B cell (primary cell): ENCODE results near the gene CCR3. TPM values are rescaled to one million over a fixed set of nuclear protein-coding genes. Genes with fewer than 3 reads are reported as not detected.

ENCODE experiments used
- ATAC-seq: fragments of 200-7000 bp; cut with Tn5 transposase; one replicate; pipeline ENCODE4 v1.10.0; 2021; ENCODE audit warnings: low read depth, mild to moderate bottlenecking, moderate number of reproducible peaks, moderate library complexity
- CTCF ChIA-PET: fragments of 350-600 bp; sonication (Branson Sonifier 250); formaldehyde crosslinking; loops from one replicate; lab custom pipeline; 2021; ENCODE audit warnings: antibody characterized with exemption, inconsistent platforms; lab: Charles Lee
- POLR2A ChIA-PET: fragments of 350-600 bp; sonication (Branson Sonifier 250); formaldehyde crosslinking; loops from one replicate; lab custom pipeline; 2021; ENCODE audit warnings: antibody characterized with exemption; lab: Charles Lee
- DNase-seq: peaks from one replicate; pipeline ENCODE4 v3.0.0; 2013
- H2AFZ ChIP-seq: 2 replicates; pipeline ENCODE4 v1.6.1; 2012; ENCODE audit warnings: mild to moderate bottlenecking, low read depth, low read length; ENCODE audit not compliant: insufficient read depth, poor library complexity, severe bottlenecking
- H3K27ac ChIP-seq, 2 donors: 1 replicate in 1 of 2; 2 replicates in 1 of 2; pipeline ENCODE4 v1.5.1; 2012 to 2013; ENCODE audit warnings: low read length in 2 of 2, mild to moderate bottlenecking in 2 of 2, moderate library complexity in 1 of 2
- H3K27me3 ChIP-seq, 4 experiments: fragments of 200-600 bp in 1 of 4; sonication (generic) in 1 of 4; replicated peaks in 1 of 4; 1 replicate in 2 of 4; 2 replicates in 2 of 4; pipeline versions ENCODE4 v1.6.1 to v1.7.0; 2013 to 2016; ENCODE audit warnings: low read length in 3 of 4, mild to moderate bottlenecking in 2 of 4, mixed read lengths in 1 of 4, moderate library complexity in 1 of 4; ENCODE audit not compliant: insufficient read depth in 4 of 4, control insufficient read depth in 3 of 4; ENCODE audit errors: control extremely low read depth in 1 of 4
- H3K36me3 ChIP-seq, 2 experiments: replicated peaks in 1 of 2; 1 replicate in 1 of 2; 2 replicates in 1 of 2; pipeline versions ENCODE4 v1.6.1 to v1.7.1; 2013; ENCODE audit warnings: low read length in 1 of 2; ENCODE audit not compliant: insufficient read depth in 2 of 2, control insufficient read depth in 1 of 2; ENCODE audit errors: control extremely low read depth in 1 of 2, extremely low read depth in 1 of 2
- H3K4me1 ChIP-seq, 2 donors: fragments of 200-600 bp in 1 of 2; sonication (generic) in 1 of 2; 1 replicate in 1 of 2; 2 replicates in 1 of 2; pipeline versions ENCODE4 v1.5.1 to v1.6.1; 2013 to 2017; ENCODE audit warnings: low read length in 2 of 2; ENCODE audit not compliant: control insufficient read depth in 2 of 2, insufficient read depth in 2 of 2
- H3K4me2 ChIP-seq: replicated peaks from 2 replicates; pipeline ENCODE3; 2012; ENCODE audit warnings: mild to moderate bottlenecking, low read depth, low read length; ENCODE audit not compliant: poor library complexity, severe bottlenecking
- H3K4me3 ChIP-seq, 5 experiments: fragments of 200-600 bp in 1 of 5; sonication (generic) in 1 of 5; 1 replicate in 3 of 5; 2 replicates in 2 of 5; pipeline versions ENCODE4 v1.5.1 to v1.7.0; 2011 to 2016; ENCODE audit warnings: low read length in 4 of 5, mild to moderate bottlenecking in 4 of 5, low read depth in 2 of 5, control low read depth in 1 of 5, moderate library complexity in 1 of 5; ENCODE audit not compliant: insufficient read depth in 1 of 5; ENCODE audit errors: control extremely low read depth in 1 of 5, extremely low read depth in 1 of 5
- H3K79me2 ChIP-seq: fragments of 200-600 bp; sonication (generic); one replicate; pipeline ENCODE4 v1.6.0; 2016; ENCODE audit warnings: low read length; ENCODE audit not compliant: control insufficient read depth, insufficient read depth
- H3K9ac ChIP-seq: fragments of 200-600 bp; sonication (generic); 2 replicates; pipeline ENCODE4 v1.6.1; 2017; ENCODE audit warnings: mild to moderate bottlenecking, low read length, moderate library complexity
- H3K9me3 ChIP-seq, 3 donors: one replicate each; pipeline versions ENCODE4 v1.6.1 to v1.7.1; 2013; ENCODE audit warnings: low read length in 2 of 3; ENCODE audit not compliant: control insufficient read depth in 2 of 3, insufficient read depth in 1 of 3; ENCODE audit errors: control extremely low read depth in 1 of 3
- H4K20me1 ChIP-seq: 2 replicates; pipeline ENCODE4 v1.6.0; 2012; ENCODE audit warnings: mild to moderate bottlenecking, low read length; ENCODE audit not compliant: insufficient read depth, control insufficient read depth, poor library complexity, severe bottlenecking
- H3K27ac Mint-ChIP-seq: one replicate; pipeline ENCODE4 v1.8.0; 2021; ENCODE audit warnings: mixed read lengths
- H3K27me3 Mint-ChIP-seq: one replicate; pipeline ENCODE4 v1.8.0; 2021; ENCODE audit warnings: mixed read lengths
- H3K4me1 Mint-ChIP-seq: one replicate; pipeline ENCODE4 v1.8.0; 2021; ENCODE audit warnings: mixed read lengths
- H3K4me3 Mint-ChIP-seq: one replicate; pipeline ENCODE4 v1.8.0; 2021; ENCODE audit warnings: mixed read lengths
- H3K9me3 Mint-ChIP-seq: one replicate; pipeline ENCODE4 v1.8.0; 2022; ENCODE audit warnings: mixed read lengths; ENCODE audit not compliant: insufficient read depth
- EZH2 ChIP-seq: IDR thresholded peaks from 2 replicates; pipeline ENCODE4 v1.6.1; 2012; ENCODE audit warnings: borderline replicate concordance, low read depth, mild to moderate bottlenecking, moderate library complexity, low read length; ENCODE audit not compliant: insufficient read depth, poor library complexity, severe bottlenecking
- WGBS: methylation state at CpG from one replicate; pipeline ENCODE4 v1.1.5; 2013; ENCODE audit warnings: missing lambda C conversion rate; ENCODE audit not compliant: insufficient coverage; 5-methylcytosine and 5-hydroxymethylcytosine counted together
- intact Hi-C: fragments of 100-400 bp; cut with micrococcal nuclease; formaldehyde crosslinking; loops from one replicate; pipeline ENCODE4 v1.10.0; 2022
- polyA plus RNA-seq: library from polyadenylated mRNA; depleted of rRNA; stranded (reverse); fragments of >200 nt; gene quantifications from 2 replicates; pipeline ENCODE4 v1.2.3, GENCODE V29; 2012
- total RNA-seq, 2 donors: library from RNA; stranded (reverse); fragments of 120-200 nt in 1 of 2; gene quantifications; 1 replicate in 1 of 2; 2 replicates in 1 of 2; pipeline versions ENCODE4 v1.2.3 to v1.2.4, GENCODE V29; 2013 to 2022
- TF ChIP-seq, protein P1 (sequence below): fragments of 200-600 bp; IDR thresholded peaks from one replicate; pipeline ENCODE4 v1.8.0; 2022; ENCODE audit warnings: antibody characterized with exemption, mild to moderate bottlenecking

The CCR3 gene
- total and polyA plus RNA-seq, 2 donors (not counting 1 experiment from before 2014, with no cell fraction given): 0.19 TPM; not detected in 1

DNA sequence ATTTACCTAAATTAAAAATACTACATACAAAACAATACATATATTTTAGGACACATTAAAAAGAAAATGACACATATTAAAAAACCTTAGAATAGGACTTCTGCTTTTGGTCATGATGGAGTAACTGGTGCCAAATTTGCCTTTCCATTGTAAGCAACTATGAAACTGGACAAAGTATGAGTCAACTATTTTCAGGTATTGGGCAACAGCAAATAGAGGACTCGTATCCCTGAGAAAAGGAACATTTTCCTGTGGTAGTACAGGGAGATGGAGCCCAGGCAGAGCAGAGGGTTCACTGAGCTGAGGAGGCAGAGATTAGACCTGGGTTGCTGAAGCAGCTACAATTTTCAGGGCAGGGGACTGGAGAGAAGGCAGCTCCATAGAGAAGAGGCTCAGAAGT, 48.8 kb upstream of the CCR3 start:
- Histone ChIP-seq H3K27ac (no peak overlapping the region), H3K27me3 (no peaks in the 10 kb centered on the region), H3K79me2 (no peaks in the 10 kb centered on the region), H4K20me1 (no peaks in the 10 kb centered on the region), H3K36me3 (no peaks in the 10 kb centered on the region), H3K9me3 (peaks cover 2 to 25% (median 4%) of the 10 kb centered on the region in 3 donors), H3K4me3 (no peak overlapping the region), H3K4me1 (peaks cover 3 to 8% of the 10 kb centered on the region in 2 donors), H3K9ac (no peak overlapping the region), H3K4me2 (no peak overlapping the region), H2AFZ (no peak overlapping the region)
- H3K4me1 Mint-ChIP-seq: peaks cover 10% of the 10 kb centered on the region
- ChIA-PET POLR2A (no interaction called here), CTCF (interaction anchor here (1.8 kb wide), 1 partner anchor 15 kb away, joined by 7 read pairs; the partner anchor contains the start of gene CCR1)
- peaks cover 16% of the 10 kb centered on the region for H3K9me3 Mint-ChIP-seq
- intact Hi-C loops: no loop called here
- TF ChIP-seq, protein P1, sequence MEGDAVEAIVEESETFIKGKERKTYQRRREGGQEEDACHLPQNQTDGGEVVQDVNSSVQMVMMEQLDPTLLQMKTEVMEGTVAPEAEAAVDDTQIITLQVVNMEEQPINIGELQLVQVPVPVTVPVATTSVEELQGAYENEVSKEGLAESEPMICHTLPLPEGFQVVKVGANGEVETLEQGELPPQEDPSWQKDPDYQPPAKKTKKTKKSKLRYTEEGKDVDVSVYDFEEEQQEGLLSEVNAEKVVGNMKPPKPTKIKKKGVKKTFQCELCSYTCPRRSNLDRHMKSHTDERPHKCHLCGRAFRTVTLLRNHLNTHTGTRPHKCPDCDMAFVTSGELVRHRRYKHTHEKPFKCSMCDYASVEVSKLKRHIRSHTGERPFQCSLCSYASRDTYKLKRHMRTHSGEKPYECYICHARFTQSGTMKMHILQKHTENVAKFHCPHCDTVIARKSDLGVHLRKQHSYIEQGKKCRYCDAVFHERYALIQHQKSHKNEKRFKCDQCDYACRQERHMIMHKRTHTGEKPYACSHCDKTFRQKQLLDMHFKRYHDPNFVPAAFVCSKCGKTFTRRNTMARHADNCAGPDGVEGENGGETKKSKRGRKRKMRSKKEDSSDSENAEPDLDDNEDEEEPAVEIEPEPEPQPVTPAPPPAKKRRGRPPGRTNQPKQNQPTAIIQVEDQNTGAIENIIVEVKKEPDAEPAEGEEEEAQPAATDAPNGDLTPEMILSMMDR: no peak
- no peak for TF ChIP-seq EZH2
- H3K27ac Mint-ChIP-seq: no peak overlapping the region
- H3K4me3 Mint-ChIP-seq: no peak overlapping the region
- DNase-seq (no peak), ATAC-seq (no peak)
- WGBS: 92% methylated on average over 1 of the region's 1 CpG
- H3K27me3 Mint-ChIP-seq: no peaks in the 10 kb centered on the region

DNA sequence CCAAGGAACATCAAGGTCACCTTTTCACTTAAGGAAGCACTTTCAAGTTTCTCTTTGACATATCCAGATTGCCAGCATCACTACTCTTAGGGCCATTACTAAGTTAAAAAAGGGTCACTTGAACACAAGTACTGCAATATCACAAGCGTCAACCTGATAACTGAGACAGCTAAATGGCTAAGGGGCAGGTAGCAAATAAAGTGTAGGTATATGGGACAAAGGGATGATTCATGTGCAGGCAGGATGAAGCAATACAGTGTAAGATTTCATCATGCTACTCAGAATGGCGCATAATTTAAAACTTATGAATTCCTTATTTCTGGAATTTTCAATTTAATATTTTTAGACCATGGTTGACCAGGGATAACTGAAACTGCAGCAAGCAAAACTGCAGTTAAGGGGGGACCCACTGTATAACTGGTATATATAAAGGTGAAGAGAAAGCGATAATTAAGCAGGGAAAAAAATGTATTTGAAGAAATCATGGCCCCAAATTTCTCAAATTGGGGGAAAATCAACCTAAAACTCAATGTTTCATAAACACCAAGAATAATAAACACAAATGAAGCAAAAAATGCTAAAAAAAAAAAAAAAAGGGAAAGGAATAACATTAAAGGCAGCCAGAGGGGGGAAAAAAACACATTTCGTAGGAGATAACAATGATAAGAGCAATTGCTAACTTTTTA, 47.2 kb upstream of the CCR3 start:
- CTCF ChIA-PET: no interaction called here
- peaks cover 3 to 7% of the 10 kb centered on the region in 2 donors for H3K4me1 ChIP-seq
- no peaks in the 10 kb centered on the region for H3K79me2 ChIP-seq
- WGBS: no CpG with 5 or more reads among the region's 4 CpGs
- Mint-ChIP-seq H3K4me3 (no peak overlapping the region), H3K27me3 (no peaks in the 10 kb centered on the region), H3K27ac (no peak overlapping the region), H3K4me1 (peaks cover 8% of the 10 kb centered on the region), H3K9me3 (peaks cover 16% of the 10 kb centered on the region)
- no peak overlapping the region for H3K9ac ChIP-seq
- intact Hi-C loops: no loop called here
- peaks cover 0 to 25% (median 4%) of the 10 kb centered on the region in 3 donors for H3K9me3 ChIP-seq
- TF ChIP-seq, protein P1: no peak
- no peak for TF ChIP-seq EZH2
- no peak overlapping the region for H2AFZ ChIP-seq
- ATAC-seq (no peak), DNase-seq (no peak)
- no peak overlapping the region for H3K4me2 ChIP-seq
- no peak overlapping the region for H3K4me3 ChIP-seq
- no peaks in the 10 kb centered on the region for H3K36me3 ChIP-seq
- no peaks in the 10 kb centered on the region for H4K20me1 ChIP-seq
- POLR2A ChIA-PET: no interaction called here
- H3K27ac ChIP-seq: no peak overlapping the region
- H3K27me3 ChIP-seq: no peaks in the 10 kb centered on the region
